Mesenchymal stem cell (in vitro differentiated cells and primary cell): Measurements from ENCODE around the gene PHF23.

Source experiments
- DNase-seq: peaks from one replicate; pipeline ENCODE4 v3.0.0-alpha.2; 2013
- H2AFZ ChIP-seq: one replicate; pipeline ENCODE4 v1.6.1; 2013; ENCODE audit warnings: low read depth, mild to moderate bottlenecking, control low read depth, inconsistent platforms, low read length, moderate library complexity
- H2AK5ac ChIP-seq: 2 replicates; pipeline ENCODE4 v1.6.1; 2013; ENCODE audit warnings: low read length, moderate library complexity, mild to moderate bottlenecking, inconsistent platforms; ENCODE audit not compliant: severe bottlenecking
- H2BK120ac ChIP-seq: one replicate; pipeline ENCODE4 v1.6.1; 2013; ENCODE audit warnings: low read depth, mild to moderate bottlenecking, inconsistent platforms, low read length, moderate library complexity
- H2BK12ac ChIP-seq, 2 experiments: one replicate each; pipeline ENCODE4 v1.6.1; 2013; ENCODE audit warnings: inconsistent platforms in 2 of 2, low read length in 2 of 2, mild to moderate bottlenecking in 2 of 2, moderate library complexity in 2 of 2, control low read depth in 1 of 2
- H2BK15ac ChIP-seq: one replicate; pipeline ENCODE4 v1.6.1; 2013; ENCODE audit warnings: mild to moderate bottlenecking, low read depth, inconsistent platforms; ENCODE audit not compliant: poor library complexity, severe bottlenecking
- H2BK5ac ChIP-seq: 2 replicates; pipeline ENCODE4 v1.6.1; 2013; ENCODE audit warnings: low read depth, mild to moderate bottlenecking, low read length, control low read depth, inconsistent platforms; ENCODE audit not compliant: poor library complexity, severe bottlenecking
- H3K14ac ChIP-seq, 2 experiments: one replicate each; pipeline ENCODE4 v1.6.1; 2013; ENCODE audit warnings: inconsistent platforms in 2 of 2, low read length in 2 of 2, control low read depth in 1 of 2, mild to moderate bottlenecking in 1 of 2, moderate library complexity in 1 of 2
- H3K18ac ChIP-seq, 2 experiments: one replicate each; pipeline ENCODE4 v1.6.1; 2013; ENCODE audit warnings: inconsistent platforms in 2 of 2, low read length in 2 of 2, control low read depth in 1 of 2, low read depth in 1 of 2, mild to moderate bottlenecking in 1 of 2
- H3K23ac ChIP-seq, 2 experiments: one replicate each; pipeline ENCODE4 v1.6.1; 2013; ENCODE audit warnings: inconsistent platforms in 2 of 2, low read length in 2 of 2, mild to moderate bottlenecking in 2 of 2, moderate library complexity in 2 of 2, control low read depth in 1 of 2
- H3K27ac ChIP-seq: 2 replicates; pipeline ENCODE4 v1.5.1; 2013; ENCODE audit warnings: mild to moderate bottlenecking, moderate library complexity, low read length, control low read depth, inconsistent platforms; ENCODE audit not compliant: poor library complexity, severe bottlenecking
- H3K27me3 ChIP-seq, 2 experiments: 2 replicates each; pipeline versions ENCODE4 v1.6.1 to v1.7.0; 2013; ENCODE audit warnings: low read length in 2 of 2, mild to moderate bottlenecking in 2 of 2, moderate library complexity in 2 of 2, control low read depth in 1 of 2, inconsistent platforms in 1 of 2; ENCODE audit not compliant: control insufficient read depth in 1 of 2, insufficient read depth in 1 of 2
- H3K36me3 ChIP-seq, 2 experiments: 2 replicates each; pipeline versions ENCODE4 v1.6.1 to v1.7.0; 2013; ENCODE audit warnings: low read length in 2 of 2, control low read depth in 1 of 2, inconsistent platforms in 1 of 2, low read depth in 1 of 2, mild to moderate bottlenecking in 1 of 2; ENCODE audit not compliant: insufficient read depth in 2 of 2, control insufficient read depth in 1 of 2
- H3K4ac ChIP-seq, 2 experiments: one replicate each; pipeline ENCODE4 v1.6.1; 2013; ENCODE audit warnings: inconsistent platforms in 2 of 2, low read length in 2 of 2, mild to moderate bottlenecking in 2 of 2, moderate library complexity in 2 of 2, control low read depth in 1 of 2, low read depth in 1 of 2
- H3K4me1 ChIP-seq: 2 replicates; pipeline ENCODE4 v1.6.1; 2013; ENCODE audit warnings: low read depth, low read length, control low read depth; ENCODE audit not compliant: control insufficient read depth, insufficient read depth
- H3K4me2 ChIP-seq: 2 replicates; pipeline ENCODE4 v1.6.1; 2013; ENCODE audit warnings: low read length, mild to moderate bottlenecking, inconsistent platforms; ENCODE audit not compliant: poor library complexity, severe bottlenecking
- H3K4me3 ChIP-seq, 2 experiments: 2 replicates each; pipeline versions ENCODE4 v1.5.1 to v1.7.0; 2013; ENCODE audit warnings: low read length in 2 of 2, mild to moderate bottlenecking in 2 of 2, control low read depth in 1 of 2, low read depth in 1 of 2; ENCODE audit not compliant: insufficient read depth in 1 of 2
- H3K79me1 ChIP-seq: replicated peaks from 2 replicates; pipeline ENCODE4 v1.6.1; 2013; ENCODE audit warnings: mild to moderate bottlenecking, control low read depth, low read length, inconsistent platforms; ENCODE audit not compliant: poor library complexity, severe bottlenecking
- H3K9ac ChIP-seq: 2 replicates; pipeline ENCODE4 v1.7.0; 2013; ENCODE audit warnings: mild to moderate bottlenecking, low read length, moderate library complexity
- H3K9me3 ChIP-seq: 2 replicates; pipeline ENCODE4 v1.7.0; 2013; ENCODE audit warnings: mild to moderate bottlenecking, low read length; ENCODE audit not compliant: control insufficient read depth
- H4K8ac ChIP-seq: one replicate; pipeline ENCODE4 v1.6.1; 2013; ENCODE audit warnings: inconsistent platforms, mild to moderate bottlenecking, low read length, moderate library complexity
- H4K91ac ChIP-seq: one replicate; pipeline ENCODE4 v1.6.1; 2013; ENCODE audit warnings: mild to moderate bottlenecking, low read length, inconsistent platforms
- WGBS: methylation state at CpG from one replicate; pipeline ENCODE4 v1.1.7; 2013; ENCODE audit warnings: mixed read lengths; 5-methylcytosine and 5-hydroxymethylcytosine counted together

Gene PHF23

DNA sequence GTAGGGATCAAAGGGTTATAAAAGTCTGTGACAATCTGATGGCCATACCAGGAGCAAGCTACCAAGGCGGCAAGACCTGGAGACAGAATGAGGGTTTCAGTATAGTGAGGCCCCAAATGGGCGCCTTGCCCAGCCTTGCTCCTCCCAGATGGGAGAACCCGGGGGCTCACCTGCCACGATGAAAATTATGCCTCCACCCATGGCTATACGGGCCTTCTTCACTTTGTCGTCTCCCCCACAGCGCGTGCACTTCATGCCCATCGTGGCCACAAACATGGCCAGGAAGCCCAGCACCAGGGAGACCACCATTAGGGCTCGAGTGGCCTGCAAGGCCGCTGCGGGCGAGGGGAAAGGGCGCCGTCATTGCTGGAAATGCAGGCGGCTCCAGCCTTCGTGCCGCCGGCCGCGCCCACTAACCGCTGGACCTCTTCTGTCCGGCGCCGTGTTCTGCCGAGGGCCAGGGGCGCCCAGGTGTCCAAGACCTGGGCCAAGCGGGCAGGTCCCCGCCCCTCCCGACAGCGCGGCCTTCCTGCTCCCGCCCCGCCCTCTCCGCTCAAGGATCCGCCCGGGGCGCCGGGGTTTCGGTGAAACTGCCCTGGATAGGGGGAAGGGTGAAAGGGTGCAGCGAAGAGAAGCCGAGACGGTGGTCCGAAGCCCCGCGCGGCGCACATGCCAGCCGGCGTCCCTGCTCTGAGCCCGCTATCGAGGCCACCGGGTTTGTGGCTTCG is 21.6 kb upstream of the PHF23 start:
- H2AK5ac ChIP-seq, result no peak overlapping the region
- peak overlapping the region; percentile 86 for H3K4me2 ChIP-seq
- 14% methylated on average over 54 of the region's 54 CpGs for WGBS
- H3K36me3 ChIP-seq, result peaks cover 32 to 36% of the 10 kb centered on the region in 2 experiments
- no peak overlapping the region for H3K14ac ChIP-seq
- H3K79me1 ChIP-seq, result peaks cover 6% of the 10 kb centered on the region
- peak overlapping the region; percentile 29 for H2BK120ac ChIP-seq
- H3K4me1 ChIP-seq, result peaks cover 26% of the 10 kb centered on the region
- H2BK5ac ChIP-seq, result no peak overlapping the region
- H3K23ac ChIP-seq, result peak overlapping the region in 1 of 2 experiments; percentile 91
- H2BK15ac ChIP-seq, result no peak overlapping the region
- no peaks in the 10 kb centered on the region for H3K9me3 ChIP-seq
- H3K27ac ChIP-seq, result no peak overlapping the region
- peaks cover 13 to 21% of the 10 kb centered on the region in 2 experiments for H3K27me3 ChIP-seq
- H3K18ac ChIP-seq, result peak overlapping the region; percentile 40 to 94
- peak overlapping the region; percentile 98 for H4K8ac ChIP-seq
- peak overlapping the region; percentile 72 for H3K9ac ChIP-seq
- peak overlapping the region; percentile 80 for H4K91ac ChIP-seq
- peak overlapping the region; percentile 78 for H2AFZ ChIP-seq
- H3K4ac ChIP-seq, result peak overlapping the region; percentile 54 to 73
- no peak for DNase-seq
- H3K4me3 ChIP-seq, result peak overlapping the region; percentile 56 to 68
- peak overlapping the region in 1 of 2 experiments; percentile 19 for H2BK12ac ChIP-seq

DNA sequence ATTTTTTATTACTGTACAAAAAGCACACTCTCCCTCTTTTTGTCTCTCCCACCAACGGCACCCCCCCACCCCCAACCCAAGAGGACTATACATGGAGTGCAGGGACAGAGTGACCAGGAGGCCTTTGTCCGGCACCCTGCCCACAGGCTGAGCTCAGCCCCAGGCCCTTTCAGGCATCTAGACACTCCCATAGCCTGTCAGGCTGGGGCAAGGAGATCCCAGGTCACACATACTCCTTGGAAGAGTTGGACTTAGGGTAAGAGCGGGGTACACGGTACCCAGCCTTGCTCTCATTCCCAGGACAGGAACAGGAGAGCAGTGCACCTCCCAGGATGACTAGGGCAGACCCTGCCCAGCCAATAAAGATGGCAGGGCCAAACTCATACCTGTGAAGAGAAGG is 20.9 kb upstream of the PHF23 start:
- Histone ChIP-seq H3K4me1 (peaks cover 26% of the 10 kb centered on the region), H3K79me1 (peaks cover 7% of the 10 kb centered on the region), H3K4me3 (no peak overlapping the region), H2AFZ (no peak overlapping the region), H3K27ac (no peak overlapping the region), H3K36me3 (peaks cover 39 to 41% of the 10 kb centered on the region in 2 experiments), H3K4me2 (no peak overlapping the region), H2BK5ac (no peak overlapping the region), H3K27me3 (peaks cover 13 to 21% of the 10 kb centered on the region in 2 experiments), H3K4ac (no peak overlapping the region), H2AK5ac (no peak overlapping the region), H3K18ac (no peak overlapping the region), H4K91ac (no peak overlapping the region), H3K9me3 (no peaks in the 10 kb centered on the region), H3K9ac (no peak overlapping the region), H3K23ac (no peak overlapping the region), H2BK12ac (peak overlapping the region in 1 of 2 experiments; percentile 15), H2BK120ac (no peak overlapping the region), H2BK15ac (no peak overlapping the region), H3K14ac (no peak overlapping the region), H4K8ac (no peak overlapping the region)
- no peak for DNase-seq
- 98% methylated on average over 4 of the region's 4 CpGs for WGBS

DNA sequence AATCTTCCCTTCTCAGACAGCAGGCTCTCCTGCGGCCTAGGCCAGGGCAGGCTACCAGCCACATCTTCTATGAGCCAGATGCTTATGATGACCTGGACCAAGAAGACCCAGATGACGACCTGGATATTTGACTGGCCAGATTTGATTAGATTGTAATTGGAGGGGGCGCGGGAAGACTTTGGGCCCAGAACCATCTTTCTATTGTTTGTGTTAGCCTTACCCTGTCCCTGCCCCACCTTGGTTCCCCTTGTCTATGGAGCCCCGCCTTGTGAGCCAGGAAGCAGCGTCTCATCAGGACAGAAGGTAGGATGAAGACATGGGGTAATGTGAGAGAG is 20.3 kb upstream of the PHF23 start:
- Histone ChIP-seq H3K79me1 (peaks cover 11% of the 10 kb centered on the region), H2AFZ (no peak overlapping the region), H2AK5ac (no peak overlapping the region), H2BK12ac (no peak overlapping the region), H3K14ac (no peak overlapping the region), H2BK5ac (no peak overlapping the region), H2BK15ac (no peak overlapping the region), H3K36me3 (peaks cover 43 to 47% of the 10 kb centered on the region in 2 experiments), H2BK120ac (no peak overlapping the region), H3K27ac (no peak overlapping the region), H3K9me3 (no peaks in the 10 kb centered on the region), H3K23ac (no peak overlapping the region), H4K91ac (no peak overlapping the region), H3K27me3 (peaks cover 13 to 21% of the 10 kb centered on the region in 2 experiments), H3K4me1 (peaks cover 26% of the 10 kb centered on the region), H3K4me3 (no peak overlapping the region), H3K4me2 (no peak overlapping the region), H3K4ac (no peak overlapping the region), H4K8ac (no peak overlapping the region), H3K9ac (no peak overlapping the region), H3K18ac (no peak overlapping the region)
- 100% methylated on average over 3 of the region's 6 CpGs for WGBS
- no peak for DNase-seq

DNA sequence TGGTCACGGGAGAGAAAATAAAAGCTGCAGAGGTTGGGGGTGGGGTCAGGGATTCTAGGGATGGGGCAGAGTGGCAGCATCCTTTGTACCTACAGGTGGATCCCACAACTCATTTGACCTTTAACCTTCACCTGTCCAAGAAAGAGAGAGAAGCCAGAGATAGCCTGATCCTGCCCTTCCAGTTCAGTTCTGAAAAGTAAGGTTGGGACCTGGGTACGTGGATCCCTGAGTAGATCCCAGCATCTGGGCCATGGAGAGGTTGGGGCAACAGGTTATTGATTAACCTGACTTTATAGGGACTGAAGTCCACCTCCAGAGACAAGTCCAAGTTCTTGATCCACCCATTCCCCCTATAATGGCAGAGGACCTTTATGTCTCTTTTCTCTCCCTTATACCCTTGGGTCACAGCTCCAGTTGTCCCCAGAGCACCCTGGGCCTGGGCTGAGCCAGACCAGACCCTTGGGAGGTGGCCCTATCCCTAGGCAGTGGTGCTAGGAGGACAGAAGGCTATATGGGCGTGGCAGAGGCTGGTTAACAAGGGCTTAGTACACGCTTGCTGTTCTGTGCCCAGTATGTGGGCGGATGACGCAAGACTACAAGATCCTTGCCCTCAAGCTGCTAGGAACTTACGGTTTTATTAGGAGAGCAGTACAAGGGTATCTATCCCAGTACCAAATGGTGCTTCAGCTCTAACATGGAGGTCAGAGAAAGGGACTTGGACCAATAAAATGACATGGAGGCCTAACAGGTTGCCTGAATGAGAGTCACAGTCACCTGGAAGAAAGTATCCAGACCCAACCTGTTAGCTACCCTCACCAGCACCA is 19.7 kb upstream of the PHF23 start:
- Histone ChIP-seq H2BK12ac (peak overlapping the region in 1 of 2 experiments; percentile 39), H3K9me3 (no peaks in the 10 kb centered on the region), H3K4ac (no peak overlapping the region), H3K23ac (no peak overlapping the region), H2BK15ac (no peak overlapping the region), H3K4me1 (peaks cover 24% of the 10 kb centered on the region), H4K8ac (no peak overlapping the region), H3K36me3 (peaks cover 45 to 53% of the 10 kb centered on the region in 2 experiments), H4K91ac (no peak overlapping the region), H3K4me3 (no peak overlapping the region), H2AK5ac (no peak overlapping the region), H2BK5ac (no peak overlapping the region), H3K27ac (no peak overlapping the region), H3K9ac (no peak overlapping the region), H3K14ac (no peak overlapping the region), H3K27me3 (peaks cover 13 to 21% of the 10 kb centered on the region in 2 experiments), H3K18ac (no peak overlapping the region), H2BK120ac (no peak overlapping the region), H2AFZ (no peak overlapping the region), H3K4me2 (no peak overlapping the region), H3K79me1 (peaks cover 14% of the 10 kb centered on the region)
- 96% methylated on average over 7 of the region's 7 CpGs for WGBS
- no peak for DNase-seq
